ENCODE results near the gene SH3BGRL. TPM values are rescaled to one million over a fixed set of nuclear protein-coding genes. Genes with fewer than 3 reads are reported as not detected.

SH3BGRL gene
- total and polyA plus RNA-seq, 10 of the 15 experiments (the other 5 are each of a cell fraction or from before 2014, with no cell fraction given), result 75.6 to 178 (median 122) TPM

DNA sequence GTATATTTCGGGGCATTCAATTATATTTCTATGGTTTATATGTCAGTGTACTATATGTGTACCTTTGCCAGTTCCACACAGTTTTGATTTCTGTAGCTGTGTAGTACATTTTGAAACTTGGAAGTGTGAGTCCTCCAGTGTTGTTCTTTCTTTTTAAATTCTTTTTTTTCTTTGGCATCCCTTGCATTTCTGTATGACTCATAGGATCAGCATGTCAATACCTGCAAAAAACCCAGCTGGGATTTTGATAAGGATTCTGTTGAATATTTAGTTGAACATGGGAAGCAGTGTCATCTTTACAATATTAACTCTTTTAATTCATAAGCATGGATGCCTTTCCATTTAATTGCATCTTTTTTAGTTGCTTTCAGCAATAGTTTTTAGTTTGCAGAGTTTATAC is 100.0 kb downstream of the SH3BGRL start:
- no TSS peak for BruUV-seq (replicated peaks)
- Histone ChIP-seq H3K9me3 (replicated peaks; ENCODE audit: control insufficient read depth, insufficient read depth, low read length) (no peaks in the 10 kb centered on the region), H3K4me2 (ENCODE audit: control insufficient read depth, insufficient read depth) (no peak overlapping the region), H3K79me2 (ENCODE audit: control insufficient read depth, insufficient read depth, low read length) (no peaks in the 10 kb centered on the region), H4K20me1 (ENCODE audit: control insufficient read depth, insufficient read depth) (no peaks in the 10 kb centered on the region), H3K27me3 (replicated peaks in 1 of 2; ENCODE audit: control insufficient read depth in 2 of 2, insufficient read depth in 2 of 2, low read length in 1 of 2) (no peaks in the 10 kb centered on the region), H3K4me1 (ENCODE audit: control insufficient read depth, insufficient read depth, low read length) (no peaks in the 10 kb centered on the region), H3K36me3 (ENCODE audit: control insufficient read depth in 2 of 2, insufficient read depth in 2 of 2, low read length in 1 of 2) (no peaks in the 10 kb centered on the region), H3K4me3 (no peak overlapping the region), H3K9ac (ENCODE audit: control insufficient read depth, insufficient read depth, low read length) (no peak overlapping the region), H2AFZ (ENCODE audit: control insufficient read depth, low read depth, low read length) (no peak overlapping the region), H3K27ac (ENCODE audit: control insufficient read depth, insufficient read depth) (no peak overlapping the region)
- CTCF ChIA-PET, result no interaction called here
- DNase-seq (ENCODE audit: low read depth, low spot score), result no peak
- no peak for FAIRE-seq
- 56% methylated on average over 1 of the region's 1 CpG for WGBS (ENCODE audit: insufficient coverage, insufficient replicate concordance, low lambda C conversion rate, missing lambda C conversion rate)
- in situ Hi-C loops (cut with MboI), result no loop called here
- TF ChIP-seq CBX5 (IDR thresholded peaks at IDR 0.05; ENCODE audit: low read depth), result no peak
- TF ChIP-seq TCF3 (IDR thresholded peaks at IDR 0.05; ENCODE audit: borderline replicate concordance, insufficient read depth, low read depth, low read length), result no peak
- TF ChIP-seq ZSCAN29 (IDR thresholded peaks at IDR 0.05), result no peak
- TF ChIP-seq BACH1 (IDR thresholded peaks at IDR 0.05; ENCODE audit: borderline replicate concordance), result no peak
- TF ChIP-seq MYC (IDR thresholded peaks at IDR 0.05; ENCODE audit: insufficient read depth, insufficient read length, insufficient replicate concordance, low read length, severe bottlenecking), result no peak
- no peak for TF ChIP-seq ZNF217 (IDR thresholded peaks at IDR 0.05)
- no peak for TF ChIP-seq POLR2A (IDR thresholded peaks at IDR 0.05; ENCODE audit: low read depth, low read length)
- TF ChIP-seq IRF4 (IDR thresholded peaks at IDR 0.05; ENCODE audit: low read depth, low read length), result no peak
- TF ChIP-seq RAD21 (IDR thresholded peaks at IDR 0.05; ENCODE audit: insufficient read depth, low read depth, low read length), result no peak
- no peak for TF ChIP-seq CEBPB (IDR thresholded peaks at IDR 0.05; ENCODE audit: borderline replicate concordance in 1 of 2, low read depth in 2 of 2, low read length in 2 of 2)
- TF ChIP-seq POLR2AphosphoS2 (IDR thresholded peaks at IDR 0.05; ENCODE audit: low read depth, low read length), result no peak
- TF ChIP-seq SKIL (IDR thresholded peaks at IDR 0.05; ENCODE audit: low read depth, poor library complexity, severe bottlenecking), result no peak
- no peak for TF ChIP-seq HDAC2 (IDR thresholded peaks at IDR 0.05)
- TF ChIP-seq BMI1 (IDR thresholded peaks at IDR 0.05; ENCODE audit: borderline replicate concordance), result no peak
- TF ChIP-seq ZBED1 (IDR thresholded peaks at IDR 0.05; ENCODE audit: borderline replicate concordance), result no peak
- POLR2A ChIA-PET, result no interaction called here
- RAD21 ChIA-PET (ENCODE audit: unreplicated experiment), result no interaction called here
- ATAC-seq, result no peak
- SMC1A ChIA-PET (ENCODE audit: uncharacterized antibody, unreplicated experiment), result no interaction called here
- intact Hi-C loops (cut with micrococcal nuclease; ENCODE audit: unreplicated experiment), result no loop called here
